ENCODE data around the gene CNNM3.
"Not testable (repeated sequence)": the region's sequence is repeated elsewhere in the genome, so short reads cannot be mapped to it uniquely, and the experiment has no call there.

CNNM3 gene

GRCh38 chr2:96816127-96816835, at the start of gene CNNM3:
TSS of gene CNNM3 (plus strand) at chr2:96816268. CDS start at chr2:96816278, 10 bp downstream.
- DNase-seq (ENCODE audit: low spot score): peak; percentile 99

GRCh38 chr2:96767135-96767871, 48.8 kb upstream of the CNNM3 start:
- no peak for DNase-seq (ENCODE audit: low spot score)

- DNase-seq (ENCODE audit: low spot score): peak; percentile 69
Measured at GRCh38 chr2:96768083-96768561, 47.9 kb upstream of the CNNM3 start.

DNA sequence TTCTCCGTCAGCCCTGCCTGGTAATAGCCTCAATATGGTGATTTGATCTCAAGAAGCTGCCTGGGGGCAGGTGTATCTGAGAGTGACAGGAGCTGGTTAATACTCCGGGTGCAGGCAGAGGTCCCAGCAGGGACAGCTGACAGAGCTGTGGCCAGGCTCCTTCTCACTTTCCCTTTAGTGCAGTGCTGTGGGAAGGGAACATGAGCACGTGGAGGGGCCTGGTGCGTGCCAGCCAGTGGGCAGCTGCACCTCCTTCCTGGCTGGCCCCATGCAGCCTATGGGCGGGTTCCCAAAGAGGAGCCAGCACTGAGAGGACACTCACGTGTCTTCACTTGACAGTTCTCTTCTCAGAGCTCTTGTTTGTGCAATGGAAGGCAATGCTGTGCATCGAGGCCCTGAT, 46.3 kb upstream of the CNNM3 start:
- no peak for DNase-seq (ENCODE audit: low spot score)

GRCh38 chr2:96770442-96771202, 45.4 kb upstream of the CNNM3 start:
- no peak for DNase-seq (ENCODE audit: low spot score)

GRCh38 chr2:96771796-96772618, 44.1 kb upstream of the CNNM3 start:
- DNase-seq (ENCODE audit: low spot score): no peak

- DNase-seq (ENCODE audit: low spot score): no peak
Measured at GRCh38 chr2:96772903-96773671, 43.0 kb upstream of the CNNM3 start.

DNA sequence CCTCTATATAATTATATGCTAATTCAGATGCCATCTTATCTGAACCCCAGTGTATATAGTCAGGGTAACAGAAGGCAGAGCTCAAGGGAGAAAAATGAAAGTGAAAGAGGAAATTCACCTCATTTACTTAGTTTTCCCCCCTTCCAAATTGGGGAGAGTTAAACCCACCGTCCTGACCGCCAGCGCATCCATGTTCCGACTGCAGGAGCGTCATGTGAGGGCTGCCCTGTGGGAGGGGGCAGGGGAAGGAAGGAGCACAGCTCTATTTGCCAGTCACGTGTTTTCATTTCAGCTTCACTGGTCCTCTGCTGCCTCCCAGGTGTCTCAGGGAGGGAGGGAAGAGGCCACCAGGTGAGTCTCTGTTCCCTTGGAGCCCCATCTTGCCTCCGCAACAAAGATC, 42.1 kb upstream of the CNNM3 start:
- peak; percentile 51 for DNase-seq (ENCODE audit: low spot score)

DNA sequence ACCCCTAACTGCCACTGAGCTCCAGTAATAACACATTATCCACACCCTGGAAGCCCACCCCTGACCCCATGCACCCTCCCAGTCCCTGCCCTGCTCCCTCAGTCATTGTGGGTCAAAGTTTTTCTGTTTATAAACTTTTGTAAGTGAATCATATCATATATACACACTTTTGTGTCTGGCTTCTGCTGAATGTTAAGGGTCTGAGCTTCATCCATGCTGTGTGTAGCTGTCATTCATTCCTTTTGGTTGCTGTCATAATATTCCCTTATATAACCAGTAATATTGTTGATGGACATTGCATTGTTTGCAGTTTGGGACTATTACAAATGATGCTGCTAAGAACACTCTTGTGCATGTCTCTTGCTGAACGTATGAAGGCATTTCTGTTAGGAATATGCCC, 40.9 kb upstream of the CNNM3 start:
- DNase-seq (ENCODE audit: low spot score): no peak

DNA sequence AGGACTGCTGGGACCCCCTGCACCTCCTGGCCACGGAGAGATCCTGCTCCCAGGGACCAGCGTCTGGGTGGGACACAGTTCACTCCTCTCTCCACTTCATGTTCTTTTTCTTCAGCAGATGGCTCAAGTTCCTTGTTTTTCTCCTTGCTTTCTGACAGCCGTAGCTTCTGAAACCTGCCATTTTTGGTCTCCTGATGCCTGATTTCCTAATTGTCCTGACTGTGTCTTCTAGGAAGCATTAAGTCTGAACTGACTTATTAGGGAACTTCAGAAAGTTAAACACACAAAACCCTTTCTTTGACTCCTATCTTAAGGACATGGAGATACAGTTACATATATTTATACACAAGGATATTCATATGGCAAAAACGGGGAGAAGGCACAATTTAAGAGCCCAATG, 32.7 kb upstream of the CNNM3 start:
- no peak for DNase-seq (ENCODE audit: low spot score)

GRCh38 chr2:96787411-96787810, 28.7 kb upstream of the CNNM3 start:
- no peak for DNase-seq (ENCODE audit: low spot score)

DNA sequence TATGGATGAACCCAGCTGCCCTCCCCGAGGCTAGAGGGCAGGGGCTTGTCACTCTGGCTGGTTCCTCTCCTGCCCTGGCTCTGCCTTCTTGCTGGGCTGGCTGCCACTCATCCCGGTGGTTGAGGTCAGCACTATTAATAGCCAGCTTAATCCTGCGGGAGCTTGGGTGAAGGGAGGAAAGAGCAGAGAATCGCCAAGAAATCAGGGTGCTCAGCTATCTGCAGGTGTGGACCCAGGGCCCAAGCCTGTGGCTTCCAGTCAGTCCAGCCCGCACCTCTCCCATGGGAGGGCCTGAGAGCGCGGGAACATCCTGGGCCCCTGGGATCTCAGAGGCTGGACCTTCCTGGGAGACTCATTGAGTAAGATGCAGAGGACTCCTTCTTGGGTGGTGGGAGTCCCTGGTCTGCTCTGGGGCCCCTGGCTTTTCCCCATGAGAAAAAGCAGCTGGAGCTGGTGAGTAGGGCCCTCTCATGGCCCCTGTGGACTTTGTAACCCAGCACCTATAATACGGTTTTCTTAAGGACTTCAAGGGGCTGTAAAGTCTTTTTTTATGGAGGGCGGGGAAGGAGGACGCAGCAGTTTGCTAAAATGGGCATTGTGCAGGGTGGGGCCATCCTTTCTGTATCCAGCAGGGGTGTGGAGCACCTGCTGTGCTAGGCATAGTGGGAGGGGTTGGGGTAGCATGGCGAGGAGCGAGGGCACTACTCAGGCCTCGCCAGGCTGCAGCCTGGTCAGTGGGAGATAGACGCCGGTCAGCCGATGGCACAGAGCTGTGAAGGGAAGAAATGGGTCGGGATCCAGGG, 27.4 kb upstream of the CNNM3 start:
- no peak for DNase-seq (ENCODE audit: low spot score)

- DNase-seq (ENCODE audit: low spot score): no peak
Measured at GRCh38 chr2:96789245-96789617, 26.8 kb upstream of the CNNM3 start.

DNA sequence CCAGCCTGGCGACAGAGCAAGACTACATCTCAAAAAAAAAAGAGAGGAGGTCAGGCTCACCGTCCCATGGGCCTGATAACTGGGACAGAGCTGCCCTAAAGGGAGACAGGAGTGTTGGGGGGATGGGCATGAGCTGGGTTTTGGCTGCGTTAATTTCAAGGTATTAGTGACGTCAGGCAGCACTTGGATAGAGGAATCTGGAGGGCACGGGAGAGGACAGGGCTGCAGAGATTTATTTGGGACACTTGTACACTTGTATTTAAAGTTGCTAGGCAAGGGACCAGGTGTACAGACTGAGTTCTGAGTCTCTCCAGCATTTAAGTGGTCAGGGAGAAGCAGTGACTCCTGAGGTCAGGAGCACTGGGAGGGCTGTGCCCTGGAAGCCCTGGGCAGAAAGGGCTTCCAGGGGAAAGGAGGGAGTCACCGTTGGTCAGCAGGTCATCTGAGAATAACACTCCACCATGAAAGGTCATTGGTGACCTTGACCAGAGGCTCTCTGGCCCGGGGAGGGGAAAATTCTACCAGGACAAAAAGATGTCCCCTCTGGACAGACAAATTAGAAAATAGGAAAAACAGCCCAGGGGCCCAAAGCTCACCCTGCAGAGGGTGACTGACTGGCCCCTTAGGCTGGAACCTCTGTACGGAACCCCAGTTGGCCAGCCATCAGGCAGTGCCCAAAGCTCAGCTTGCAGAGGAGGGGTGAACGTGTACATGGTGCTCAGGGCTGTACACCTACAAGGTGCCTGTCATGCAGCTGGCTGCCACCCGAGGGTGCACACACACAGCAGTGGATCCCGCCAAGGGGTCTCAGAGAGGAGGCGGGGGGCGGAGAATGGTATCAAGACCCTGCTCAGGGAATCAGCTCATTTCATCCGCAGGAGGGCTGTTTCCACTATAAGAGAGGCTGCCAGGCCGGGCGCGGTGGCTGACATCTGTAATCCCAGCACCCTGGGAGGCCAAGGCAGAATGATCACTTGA, 23.0 kb upstream of the CNNM3 start:
- DNase-seq (ENCODE audit: low spot score): no peak

GRCh38 chr2:96795076-96795475, 21.0 kb upstream of the CNNM3 start:
- no peak for DNase-seq (ENCODE audit: low spot score)

DNA sequence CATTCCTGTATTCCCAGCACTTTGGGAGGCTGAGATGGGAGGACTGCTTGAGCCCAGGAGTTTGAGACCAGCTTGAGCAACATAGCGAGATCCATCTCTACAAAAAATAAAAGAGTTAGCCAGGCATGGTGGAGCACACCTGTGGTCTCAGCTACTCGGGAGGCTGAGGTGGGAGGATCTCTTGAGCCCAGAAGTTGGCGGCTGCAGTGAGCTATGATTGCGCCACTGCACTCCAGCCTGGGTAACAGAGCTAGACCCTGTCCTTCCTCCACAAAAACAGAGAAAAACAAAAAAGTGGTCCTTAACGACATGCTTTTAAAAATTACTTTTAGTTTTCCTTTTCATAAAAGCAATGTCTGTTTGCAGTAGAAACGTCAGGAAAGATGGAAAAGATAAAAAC, 19.6 kb upstream of the CNNM3 start:
- not testable (repeated sequence) for DNase-seq (ENCODE audit: low spot score)

DNA sequence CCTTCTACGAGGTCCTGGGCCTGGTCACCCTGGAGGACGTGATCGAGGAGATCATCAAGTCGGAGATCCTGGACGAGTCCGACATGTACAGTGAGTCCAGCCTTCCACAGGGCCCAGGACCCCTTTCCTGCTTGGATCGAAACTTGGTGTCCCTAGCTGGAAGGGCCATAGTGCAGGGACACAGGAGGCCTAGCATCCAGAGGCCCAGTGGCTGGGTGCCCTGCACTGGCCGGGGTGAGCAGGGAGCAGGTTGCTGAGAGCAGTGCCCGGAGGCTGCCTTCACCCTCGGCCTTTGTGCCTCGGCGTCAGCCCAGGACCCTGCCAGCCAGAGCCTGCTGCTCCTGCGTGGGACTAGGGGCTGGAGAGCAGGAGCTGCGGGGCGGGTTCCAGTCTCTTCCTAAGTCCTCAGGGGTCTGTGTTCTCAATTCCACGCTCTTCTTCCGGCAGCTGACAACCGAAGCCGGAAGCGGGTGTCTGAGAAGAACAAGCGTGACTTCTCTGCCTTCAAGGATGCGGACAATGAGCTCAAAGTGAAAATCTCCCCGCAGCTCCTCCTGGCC, 18.9 kb upstream of the CNNM3 start:
- no peak for DNase-seq (ENCODE audit: low spot score)

DNA sequence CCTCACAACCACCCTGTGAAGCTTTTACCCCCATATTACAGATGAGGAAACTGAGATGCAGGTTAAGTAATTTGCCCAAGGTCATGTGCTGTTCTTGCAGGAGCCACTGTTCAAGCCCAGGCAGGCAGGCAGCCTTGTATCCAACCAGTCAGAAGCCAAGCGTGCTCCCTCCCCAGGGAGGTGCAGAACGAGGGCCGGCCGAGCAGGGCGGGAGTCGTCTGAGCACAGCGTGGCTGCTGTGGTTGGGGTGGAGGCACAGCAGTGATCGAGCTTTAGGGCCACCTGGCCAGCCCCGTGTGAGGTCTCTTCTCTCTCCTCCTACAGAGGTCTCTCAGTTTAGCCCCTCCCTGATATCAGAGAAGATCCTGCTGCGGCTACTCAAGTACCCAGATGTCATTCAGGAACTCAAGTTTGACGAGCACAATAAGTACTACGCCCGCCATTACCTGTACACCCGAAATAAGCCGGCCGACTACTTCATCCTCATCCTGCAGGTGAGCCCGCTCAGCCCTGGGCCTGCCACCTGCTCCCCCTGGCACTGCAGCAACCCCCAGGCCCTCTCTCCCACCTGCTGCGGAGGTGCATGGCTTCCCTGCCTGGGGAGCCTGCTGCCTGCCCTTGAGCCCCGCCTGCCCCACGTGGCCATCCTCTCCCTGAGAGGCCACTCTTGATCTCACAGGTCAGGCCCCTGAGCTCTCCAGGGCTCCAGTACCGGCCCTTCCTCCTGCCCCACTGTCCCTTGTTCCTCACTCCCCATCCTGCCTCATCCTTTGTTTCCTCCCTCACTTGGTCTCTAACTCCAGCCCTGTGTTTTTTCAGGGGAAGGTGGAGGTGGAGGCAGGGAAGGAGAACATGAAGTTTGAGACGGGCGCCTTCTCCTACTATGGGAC, 17.1 kb upstream of the CNNM3 start:
- DNase-seq (ENCODE audit: low spot score): no peak

Data from germinal center (tissue), 1 donor.